HG03558 (cell line): ENCODE measurements around the gene KCNJ16.

ENCODE experiments used
- ATAC-seq: cut with Tn5 transposase; IDR thresholded peaks from one replicate; pipeline ENCODE4 v1.9.1; 2021; ENCODE audit warnings: moderate number of reproducible peaks; ENCODE audit not compliant: unreplicated experiment; ENCODE audit errors: extremely low read depth

Gene KCNJ16

GRCh38 chr17:70166615-70167014, 91.6 kb downstream of the KCNJ16 start:
- no peak for ATAC-seq

DNA sequence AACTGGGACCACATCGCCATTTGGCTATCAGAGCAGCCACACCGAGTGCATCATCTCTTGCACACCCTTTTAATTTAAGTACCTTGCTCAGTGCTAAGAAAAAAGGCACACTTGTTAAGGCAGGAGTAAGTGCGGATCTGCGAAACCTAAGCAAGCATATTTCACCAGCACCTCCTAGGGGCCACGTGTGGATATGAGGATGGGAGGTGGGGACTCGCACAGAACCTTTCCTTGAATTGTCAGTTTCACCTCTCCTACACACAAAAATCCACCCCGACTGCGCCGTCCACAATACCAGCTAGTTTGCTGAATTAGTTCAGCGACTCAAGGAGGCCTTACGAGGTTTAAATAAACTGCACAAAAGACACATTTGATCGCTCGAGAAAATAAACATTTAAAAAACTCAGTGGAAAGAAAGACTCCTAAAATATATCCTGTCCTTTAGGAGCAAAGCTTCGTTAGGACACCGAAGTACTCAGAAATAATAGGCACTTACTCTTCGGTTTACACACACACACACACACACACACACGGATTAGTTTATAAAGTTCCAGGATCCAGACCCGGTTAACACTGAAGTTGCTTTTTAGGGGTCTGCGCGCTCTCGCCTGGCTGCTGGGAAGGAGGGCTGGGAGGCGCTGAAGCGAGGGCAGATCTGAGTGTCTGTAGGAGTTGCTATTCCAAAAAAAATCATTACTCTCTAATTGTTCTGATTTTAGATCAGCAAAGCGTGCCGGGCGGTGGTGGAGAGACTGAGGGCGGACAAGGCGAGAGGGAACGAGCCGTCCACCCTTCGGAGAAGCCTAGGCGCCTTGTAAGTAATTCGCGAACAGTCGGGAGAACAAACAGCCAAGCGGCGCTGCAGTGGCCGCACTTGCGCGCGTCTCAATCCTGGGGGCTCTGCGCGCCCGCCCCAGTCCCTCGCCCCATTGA, 93.3 kb downstream of the KCNJ16 start:
- no peak for ATAC-seq

DNA sequence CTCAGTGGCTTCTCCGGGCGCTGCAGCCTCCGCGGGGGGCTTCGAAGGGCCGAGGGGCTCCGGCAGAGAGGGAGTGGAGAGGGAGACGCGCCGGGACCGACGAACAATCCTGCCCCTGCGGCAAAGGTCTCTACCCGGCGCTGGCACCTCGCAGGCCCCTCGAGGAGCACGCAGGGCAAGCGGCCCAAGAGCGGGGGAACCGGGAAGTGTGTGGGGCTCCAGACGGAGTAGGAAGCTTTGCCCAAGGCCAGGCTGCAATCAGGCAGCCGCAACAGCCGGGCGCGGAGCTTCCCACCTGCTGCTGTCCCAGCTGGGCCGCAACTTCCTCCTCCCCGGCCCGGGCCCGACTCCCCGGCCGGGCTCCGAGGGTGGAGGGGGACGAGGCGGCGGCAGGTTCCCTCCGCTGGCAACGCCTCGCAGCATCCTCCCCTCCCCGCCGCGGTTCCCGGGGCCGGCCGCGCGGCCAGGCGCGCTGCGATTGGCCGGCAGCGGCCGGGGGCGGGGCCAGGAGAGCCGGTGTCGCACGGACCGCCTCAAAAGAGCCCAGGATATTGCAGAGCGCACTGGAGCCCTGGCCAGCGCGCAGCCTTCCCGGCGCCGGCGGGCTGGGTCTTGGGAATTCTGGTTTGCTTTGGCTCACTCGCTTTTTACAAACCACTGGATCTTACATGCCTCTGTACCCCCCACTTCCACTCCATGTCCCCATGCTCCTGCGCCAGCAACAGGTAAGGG, 94.1 kb downstream of the KCNJ16 start, which contains the start of gene KCNJ2:
Gene KCNJ2, plus strand, starts transcription at position 556 of the 732 bp plus-strand sequence. CDS start 5,508 bp downstream, outside the sequence.
- ATAC-seq: peak; percentile 87

DNA sequence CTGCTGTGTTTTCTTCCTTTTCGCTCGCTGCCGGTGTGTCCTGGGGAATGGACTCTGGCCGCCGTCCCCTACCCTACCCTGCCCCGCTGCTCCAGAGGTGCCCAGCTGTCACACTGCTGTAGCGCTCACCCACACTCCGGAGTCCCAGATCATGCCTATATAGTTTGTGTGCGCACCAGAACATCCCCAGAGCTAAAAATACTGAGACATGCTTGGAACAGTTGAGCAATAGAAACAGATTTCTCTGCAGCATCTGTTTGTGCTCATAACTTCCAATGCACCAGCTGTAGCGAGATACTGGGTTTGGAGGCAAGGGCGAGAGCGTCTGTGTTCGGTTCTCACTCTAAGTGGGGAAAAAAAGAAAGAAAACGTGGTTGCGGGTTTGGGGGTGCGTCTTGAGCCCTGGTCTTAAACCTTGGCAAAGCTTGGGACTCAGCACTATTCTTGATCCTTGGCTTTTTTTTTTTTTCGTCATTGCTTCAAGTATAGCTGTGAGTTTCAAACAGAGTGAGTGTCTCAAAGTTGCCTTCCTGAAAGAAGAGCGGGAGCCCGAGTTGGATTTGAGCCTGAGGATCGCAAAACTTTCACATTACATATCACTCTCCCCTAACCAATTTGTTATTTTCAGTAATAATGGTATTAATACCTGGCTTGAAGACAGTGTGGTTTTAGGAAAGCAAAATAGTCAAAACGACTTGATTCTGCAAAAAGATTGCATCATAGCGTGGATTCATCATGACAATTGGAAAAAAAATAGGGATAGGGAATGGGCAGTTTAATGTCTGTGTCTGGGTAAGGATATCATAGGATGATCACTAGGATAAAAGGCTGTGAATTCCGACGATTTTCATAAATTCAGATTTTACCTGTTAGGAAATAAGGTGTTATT, 94.9 kb downstream of the KCNJ16 start:
- no peak for ATAC-seq

GRCh38 chr17:70171159-70171558, 96.1 kb downstream of the KCNJ16 start:
- no peak for ATAC-seq

- no peak for ATAC-seq
These were observed 97.4 kb downstream of the KCNJ16 start for GRCh38 chr17:70172449-70172848.

GRCh38 chr17:70172923-70173322, 97.9 kb downstream of the KCNJ16 start:
- no peak for ATAC-seq

GRCh38 chr17:70173681-70174080, 98.7 kb downstream of the KCNJ16 start:
- no peak for ATAC-seq

GRCh38 chr17:70181376-70181775, 106.4 kb downstream of the KCNJ16 start:
- ATAC-seq: no peak

DNA sequence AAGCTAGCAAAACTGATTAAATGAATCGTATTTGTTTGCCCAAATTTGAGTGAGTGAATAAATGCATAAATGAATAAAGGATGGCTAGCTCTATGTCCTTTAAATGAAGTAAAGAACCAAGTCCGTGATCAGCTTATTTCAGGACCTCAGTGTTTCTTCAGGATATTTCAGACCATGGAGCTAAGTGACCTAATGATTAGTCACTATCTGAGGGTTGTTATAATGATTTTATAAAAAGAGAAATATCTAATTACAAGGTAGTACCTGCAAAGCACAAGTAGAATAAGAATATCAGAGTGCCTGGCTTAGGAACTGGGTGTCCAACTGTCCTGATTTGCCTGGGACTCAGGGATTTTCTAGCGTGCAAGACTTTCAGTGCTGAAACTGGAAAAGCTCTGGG, 106.8 kb downstream of the KCNJ16 start:
- no peak for ATAC-seq

GRCh38 chr17:70183508-70183907, 108.5 kb downstream of the KCNJ16 start:
- no peak for ATAC-seq

DNA sequence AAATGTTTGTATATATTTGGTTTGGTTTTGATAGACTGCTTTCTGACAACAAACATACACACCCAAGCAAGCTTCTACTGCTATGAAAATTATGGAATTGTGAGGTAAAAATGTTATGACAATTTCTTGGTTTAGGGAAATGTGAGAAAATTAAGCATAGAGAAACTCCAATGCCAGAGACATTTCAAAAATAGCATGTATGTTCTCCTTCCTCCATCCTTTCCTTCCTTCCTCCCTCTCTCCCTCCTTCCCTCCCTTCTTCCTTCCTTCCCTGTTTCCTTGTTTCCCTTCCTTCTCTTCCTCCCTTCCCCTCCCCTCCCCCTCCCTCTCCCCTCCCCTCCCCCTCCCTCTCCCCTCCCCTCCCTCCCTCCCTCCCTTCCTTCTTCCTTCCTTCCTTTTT, 109.2 kb downstream of the KCNJ16 start:
- no peak for ATAC-seq

GRCh38 chr17:70184770-70185169, 109.7 kb downstream of the KCNJ16 start:
- no peak for ATAC-seq
